Gastrocnemius medialis (tissue), 4 donors: ENCODE measurements around the gene PLOD3.

Source experiments
- CTCF ChIP-seq, 5 experiments: fragments of 450-650 bp in 3 of 5; fragments of 200-600 bp in 2 of 5; sonication (generic) in 2 of 5; IDR thresholded peaks in 4 of 5; conservative IDR thresholded peaks in 1 of 5; 1 replicate in 4 of 5; 2 replicates in 1 of 5; pipeline ENCODE4 v1.5.1; 2016 to 2019; ENCODE audit warnings: antibody characterized with exemption in 5 of 5, mild to moderate bottlenecking in 3 of 5, moderate library complexity in 3 of 5
- POLR2A ChIP-seq, 2 donors: fragments of 450-650 bp; IDR thresholded peaks; one replicate each; pipeline ENCODE4 v1.6.1; 2017; ENCODE audit warnings: antibody characterized with exemption in 2 of 2, mild to moderate bottlenecking in 2 of 2, moderate library complexity in 2 of 2

DNA sequence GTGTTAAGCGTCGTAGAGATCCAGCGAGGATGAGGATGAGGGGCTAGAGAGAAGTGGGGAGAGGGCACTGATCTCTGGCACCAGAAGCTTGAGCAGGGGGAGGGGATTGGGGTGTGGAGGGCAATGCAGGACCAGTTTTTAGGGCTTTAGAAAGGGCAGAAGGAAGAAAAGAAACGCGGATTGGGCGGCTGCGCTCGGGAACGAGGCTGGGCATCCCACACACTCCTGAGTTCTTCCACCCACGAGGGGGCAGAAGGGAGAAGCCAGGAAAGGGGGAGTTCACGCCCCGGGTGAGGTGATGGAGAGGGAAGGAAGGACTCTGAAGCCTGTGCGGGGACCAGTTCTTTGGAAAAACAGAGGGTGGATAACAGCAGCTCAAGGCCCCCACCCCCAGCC, 45.9 kb downstream of the PLOD3 start:
- no peak for TF ChIP-seq CTCF (IDR thresholded peaks at IDR 0.05 in 4 of 5, conservative IDR thresholded peaks at IDR 0.05 in 1 of 5)
- no peak for TF ChIP-seq POLR2A (IDR thresholded peaks at IDR 0.05)
